Measurements from ENCODE around the gene GDI2.

GRCh38 chr10:5817322-5818047 is 4.3 kb upstream of the GDI2 start:
- TF ChIP-seq TAF1 (IDR thresholded peaks at IDR 0.05; ENCODE audit: borderline replicate concordance, insufficient read depth, low read length) (no peak), SIN3A (IDR thresholded peaks at IDR 0.05; ENCODE audit: borderline replicate concordance, insufficient read depth, low read length) (no peak), REST (IDR thresholded peaks at IDR 0.05; ENCODE audit: insufficient read depth in 1 of 2, low read depth in 2 of 2, low read length in 2 of 2) (no peak), POLR2AphosphoS5 (IDR thresholded peaks at IDR 0.05; ENCODE audit: low read depth, low read length) (no peak)
